Hematopoietic multipotent progenitor cell treated with erythropoietin and hydrocortisone succinate and interleukin-3 and kit ligand, for 15 days (in vitro differentiated cells): Measurements from ENCODE around the gene XRCC5.

Experiments used
- DNase-seq: peaks from one replicate; pipeline ENCODE4 v3.0.0-alpha.2; 2015; ENCODE audit warnings: low spot score

Gene XRCC5

DNA sequence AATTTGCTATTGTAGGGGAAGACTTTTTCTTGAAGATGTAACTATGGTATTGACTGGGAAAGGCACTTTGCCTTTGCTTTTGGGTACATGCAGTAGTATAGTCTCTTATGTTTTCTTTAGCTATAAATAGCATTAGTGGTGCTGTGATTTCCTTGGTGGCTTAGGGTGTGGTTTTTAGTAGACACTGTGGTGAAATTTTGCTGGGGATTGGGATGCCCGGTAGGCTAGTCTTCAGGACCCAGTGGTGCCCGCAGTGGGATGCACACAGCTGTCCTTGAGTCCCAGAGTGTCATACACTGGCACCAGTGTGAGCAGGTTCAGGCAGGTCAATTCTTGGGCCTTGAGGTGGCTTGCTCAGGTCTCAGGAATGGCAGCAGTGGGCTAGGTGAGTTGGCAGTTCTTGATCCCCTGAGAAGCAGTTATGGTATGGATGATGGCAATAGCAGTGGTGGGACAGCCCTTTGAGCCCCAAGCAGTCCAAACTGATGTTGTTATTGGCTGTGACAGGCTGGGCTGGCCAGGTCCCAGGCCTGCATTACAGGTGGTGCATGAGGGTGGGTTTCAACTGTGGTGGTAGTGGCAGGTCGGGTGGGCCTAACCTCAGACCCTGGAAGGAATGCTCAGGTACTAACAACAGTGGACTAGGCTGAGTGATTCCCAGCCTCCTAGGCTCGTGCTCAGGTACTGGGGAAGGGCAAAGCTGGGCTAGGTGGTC lies 124.3 kb downstream of the XRCC5 start:
- DNase-seq, result no peak

DNA sequence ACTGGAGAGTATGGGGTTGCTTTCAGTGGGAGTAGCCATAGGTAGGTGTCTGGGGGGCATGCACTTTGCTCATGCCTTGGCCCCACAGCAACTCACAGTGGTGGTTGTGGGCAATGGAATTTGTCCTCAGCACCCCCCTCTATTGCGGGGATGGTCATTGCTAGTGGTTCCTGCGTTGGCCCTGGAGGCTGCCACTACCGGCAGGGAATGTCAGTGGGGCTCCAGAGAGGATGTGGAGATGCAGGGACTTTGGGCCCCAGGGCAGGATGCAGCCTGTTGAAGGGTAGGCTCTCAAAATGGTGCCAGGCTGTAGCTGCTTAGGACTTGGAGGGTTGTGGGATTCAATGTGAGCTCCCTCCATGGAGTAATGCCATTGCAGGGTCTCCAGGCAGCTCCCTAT lies 125.0 kb downstream of the XRCC5 start:
- no peak for DNase-seq

DNA sequence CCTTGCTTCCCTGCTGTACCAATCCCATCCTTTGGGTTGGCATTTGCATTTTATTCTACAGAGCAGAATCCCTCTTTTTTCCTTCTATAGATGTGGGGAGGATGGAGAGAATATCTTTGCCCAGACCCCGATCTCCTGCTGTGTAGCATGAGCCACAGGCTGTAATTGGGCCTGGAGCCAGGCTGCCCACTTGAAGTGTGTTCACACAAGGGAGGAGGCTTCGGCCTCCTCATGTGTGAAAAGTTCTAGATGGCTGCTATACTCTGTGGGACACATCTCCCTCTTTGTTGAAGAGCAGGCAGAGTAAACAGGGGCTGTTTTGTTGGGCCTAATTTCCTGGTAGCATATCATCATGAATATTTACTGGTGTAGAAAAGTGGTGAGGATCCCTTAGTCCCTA lies 126.3 kb downstream of the XRCC5 start:
- DNase-seq, result no peak

DNA sequence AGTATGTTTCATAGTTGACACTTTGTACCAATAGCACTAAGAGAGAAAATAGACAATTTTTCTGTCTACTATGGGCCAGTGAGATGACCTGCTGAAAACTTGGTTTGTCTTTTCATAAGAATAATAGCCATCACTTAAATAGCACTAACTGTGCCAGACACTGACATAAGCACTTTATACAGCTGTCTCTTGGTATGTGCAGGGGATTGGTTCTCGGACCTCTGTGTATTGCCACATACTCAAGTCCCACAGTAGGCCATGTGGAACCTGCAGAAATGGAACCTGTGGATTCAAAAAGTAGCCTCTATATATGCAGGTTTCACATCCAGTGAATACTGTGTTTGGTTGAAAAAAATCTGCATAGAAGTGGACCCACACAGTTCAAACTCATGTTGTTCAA lies 126.7 kb downstream of the XRCC5 start:
- no peak for DNase-seq

DNA sequence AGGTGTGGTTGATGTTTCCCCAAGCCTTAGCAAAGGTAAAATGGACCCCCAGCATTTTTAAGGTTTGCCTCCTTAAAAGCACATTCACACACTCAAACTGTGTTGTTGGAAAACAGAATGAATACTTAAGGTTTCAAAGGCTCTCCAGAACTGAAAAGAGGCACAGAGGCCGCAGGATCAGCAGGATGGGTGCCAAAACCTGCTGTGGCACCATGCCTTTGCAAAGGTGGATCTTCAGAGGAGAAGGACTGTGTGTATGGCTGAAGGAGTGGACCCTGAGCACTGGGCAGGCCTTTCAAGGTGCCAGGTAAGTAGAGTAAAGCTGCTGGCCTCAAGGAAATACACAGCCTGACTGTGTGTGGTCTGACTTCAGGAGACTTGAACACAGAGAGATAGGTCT lies 127.3 kb downstream of the XRCC5 start:
- no peak for DNase-seq

DNA sequence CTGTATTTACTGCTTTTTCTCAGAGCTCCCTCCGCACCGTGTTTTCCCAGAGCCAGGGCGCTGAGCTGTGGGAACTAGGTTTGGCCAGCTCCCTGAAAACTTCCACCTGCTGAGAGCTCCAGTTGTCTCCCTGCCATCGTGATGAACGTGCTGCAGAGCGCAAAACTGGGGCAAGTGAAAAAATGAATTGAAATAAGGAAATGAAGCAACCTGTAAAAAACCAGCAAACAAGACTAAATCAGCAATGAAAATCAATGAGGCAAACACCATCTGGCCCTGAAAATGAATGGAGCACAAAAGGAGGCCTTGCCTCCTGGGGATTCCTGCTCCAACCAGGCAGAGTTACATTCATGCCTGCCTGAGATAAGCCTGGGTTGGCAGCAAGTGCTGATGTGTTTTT lies 133.2 kb downstream of the XRCC5 start:
- DNase-seq, result no peak

DNA sequence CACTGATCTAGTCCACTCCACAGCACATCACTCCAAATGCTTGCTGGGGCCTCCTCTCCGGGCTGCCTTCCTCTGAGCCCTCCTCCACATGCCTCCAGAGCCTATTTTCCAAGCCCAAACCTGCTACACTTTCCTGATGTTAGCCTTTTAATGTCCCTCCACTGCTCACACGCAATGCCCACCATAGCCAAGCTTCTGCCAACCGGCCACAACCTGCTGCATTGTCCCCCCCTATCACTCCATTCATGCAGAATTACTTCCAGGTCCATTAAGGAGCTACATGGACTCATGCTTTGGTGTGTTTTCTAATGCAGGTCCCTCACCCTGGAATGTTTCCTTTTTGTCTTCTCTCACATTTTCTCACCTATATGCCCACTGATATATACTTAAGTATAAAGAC lies 133.9 kb downstream of the XRCC5 start:
- DNase-seq, result no peak

DNA sequence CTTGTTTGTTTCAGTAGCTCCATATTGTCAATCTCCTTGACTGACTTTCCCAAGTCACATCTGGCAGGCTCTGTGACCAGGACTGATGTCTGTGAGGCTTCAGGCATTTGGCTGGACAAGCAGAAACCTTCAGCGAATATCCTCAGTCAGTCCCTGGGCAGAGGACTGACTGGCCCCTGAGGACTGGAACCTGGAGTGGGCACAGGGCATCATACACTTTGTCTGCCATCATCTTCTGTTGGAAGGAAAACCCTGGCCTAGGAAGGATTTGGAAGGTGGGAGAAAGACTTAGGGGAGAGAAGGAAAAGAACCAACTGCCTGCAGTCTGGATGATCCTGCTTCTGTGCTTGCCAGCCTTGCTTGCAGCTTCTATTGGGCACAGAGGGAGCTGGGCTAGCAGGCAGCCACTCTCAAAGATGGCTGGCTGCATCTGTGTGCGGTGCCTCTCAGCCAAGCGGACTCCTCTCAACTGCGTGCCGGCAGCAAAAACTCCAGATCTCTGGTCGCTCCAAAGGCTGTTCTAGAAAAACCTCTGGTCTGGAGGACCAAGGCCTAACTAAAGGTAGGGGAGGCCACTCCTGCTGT lies 136.3 kb downstream of the XRCC5 start:
- no peak for DNase-seq

DNA sequence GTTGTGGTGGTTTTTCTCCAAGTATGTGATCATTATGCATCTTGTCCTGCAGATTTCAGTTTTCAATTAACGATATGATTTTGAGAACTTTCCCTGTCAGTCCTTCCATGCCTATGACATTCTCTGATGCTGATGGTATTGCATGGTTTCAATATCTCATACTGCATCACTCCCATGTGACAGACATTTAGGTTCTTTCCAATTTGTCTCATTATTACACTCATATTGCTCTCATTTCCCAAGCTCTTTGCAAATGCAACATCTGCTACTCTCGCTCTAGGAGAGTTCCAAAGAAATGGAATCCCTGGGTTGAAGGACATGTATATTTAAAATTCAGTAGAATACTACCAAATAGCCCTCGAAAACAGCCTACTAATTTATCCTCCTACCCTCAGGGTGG lies 137.6 kb downstream of the XRCC5 start:
- DNase-seq, result no peak
